Measurements from ENCODE around the gene LHPP.

The LHPP gene

DNA sequence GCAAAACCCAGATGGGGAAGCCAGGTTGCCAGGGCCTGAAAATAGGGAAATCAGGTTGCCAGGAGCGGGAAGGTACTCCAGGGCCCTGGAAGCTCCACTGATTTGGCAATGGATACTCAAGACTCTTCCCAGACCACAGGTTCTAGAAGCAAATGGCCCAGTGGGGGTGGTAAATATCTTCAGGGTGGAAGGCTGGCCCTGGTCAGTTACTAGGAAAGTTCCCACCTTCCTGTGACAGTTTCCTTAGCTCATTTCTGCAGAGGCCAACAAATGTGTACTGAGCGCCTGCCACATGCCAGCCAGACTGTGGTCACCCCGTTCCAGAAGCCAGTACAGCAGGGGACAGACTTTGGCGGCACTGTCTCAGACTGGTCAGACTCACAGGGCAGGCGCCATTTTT, 168.9 kb downstream of the LHPP start:
- DNase-seq = no peak

- DNase-seq = peak in 1 of 2 donors; percentile 18
These were observed 170.5 kb downstream of the LHPP start for GRCh38 chr10:124632064-124632531.

- no peak for DNase-seq
These were observed 170.9 kb downstream of the LHPP start for GRCh38 chr10:124632566-124632965.

GRCh38 chr10:124636271-124636995, 174.8 kb downstream of the LHPP start:
- no peak for DNase-seq

GRCh38 chr10:124637091-124637700, 175.6 kb downstream of the LHPP start:
- no peak for DNase-seq

DNA sequence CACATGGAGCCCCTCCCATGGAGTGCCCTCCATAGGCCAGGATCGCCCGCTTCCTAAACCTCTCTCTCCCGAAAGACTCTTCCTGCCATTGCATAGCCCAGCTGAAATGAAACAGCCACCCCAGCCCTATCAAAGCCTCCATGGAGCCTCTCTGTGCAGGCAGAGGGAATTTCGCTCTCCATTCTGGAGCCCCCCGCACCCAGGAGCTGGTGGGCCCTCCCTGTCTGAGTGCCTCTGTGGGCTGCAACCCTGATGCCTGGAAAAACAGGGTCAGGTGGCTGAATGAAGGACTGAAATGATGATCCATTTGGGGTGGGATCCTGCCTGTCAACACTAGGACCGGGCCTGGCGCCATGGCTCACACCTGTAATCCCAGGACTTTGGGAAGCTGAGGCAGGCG, 176.1 kb downstream of the LHPP start:
- no peak for DNase-seq

GRCh38 chr10:124639206-124639605, 177.6 kb downstream of the LHPP start:
- DNase-seq = no peak

DNA sequence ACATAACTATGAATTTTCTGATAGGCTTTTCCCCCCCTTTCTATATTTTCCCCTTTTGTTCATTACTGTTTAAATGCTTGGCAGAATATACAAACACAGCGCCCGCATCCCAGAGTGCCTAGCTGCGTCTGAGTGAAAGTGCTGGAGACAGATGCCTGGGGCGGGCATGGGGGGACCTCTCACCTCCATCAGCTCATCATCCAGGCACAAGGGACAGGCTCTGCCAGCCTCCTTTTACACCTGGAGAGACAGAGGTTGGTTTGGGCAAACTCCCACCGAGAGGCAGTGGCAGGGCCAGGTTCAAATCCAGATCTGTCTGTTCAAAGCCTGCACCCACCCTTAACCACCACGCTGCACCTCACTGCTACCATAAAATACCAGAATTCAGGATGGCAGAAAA, 178.0 kb downstream of the LHPP start:
- no peak for DNase-seq

- no peak for DNase-seq
These were observed 178.4 kb downstream of the LHPP start for GRCh38 chr10:124640056-124640455.

DNA sequence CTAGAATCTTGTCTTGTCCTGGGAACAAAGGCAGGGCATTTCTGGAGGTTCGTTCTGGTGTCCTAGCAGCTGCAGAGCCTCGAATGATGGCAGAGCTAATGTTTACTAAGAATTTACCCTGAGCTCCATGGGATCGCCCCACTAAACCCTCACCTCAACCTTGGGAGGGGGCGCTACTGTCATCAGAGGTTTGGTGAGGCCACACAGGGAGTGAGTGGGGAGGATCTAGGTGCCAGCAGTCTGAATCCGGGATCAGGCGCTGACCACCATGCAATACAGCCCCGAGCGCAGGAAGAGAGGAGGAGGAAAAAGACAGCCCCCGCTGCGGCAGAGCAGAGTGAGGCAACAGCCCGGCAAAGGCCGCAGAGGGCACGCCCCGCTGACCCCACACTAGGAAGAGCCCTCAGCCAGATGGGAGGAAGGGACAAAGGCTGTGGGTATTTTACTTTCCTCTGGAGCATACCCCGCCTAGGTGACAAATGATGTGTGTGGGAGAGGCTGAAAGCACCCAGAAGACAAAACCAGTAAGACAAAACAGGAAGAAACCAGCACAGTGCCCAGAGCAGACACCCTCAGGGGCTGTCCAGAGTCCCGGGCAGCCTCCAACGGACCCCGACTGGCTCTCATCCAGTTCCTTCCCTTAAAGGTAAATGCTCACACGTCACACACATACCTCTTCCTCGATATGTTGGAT, 179.1 kb downstream of the LHPP start:
- peak; percentile 80 to 95 for DNase-seq

- DNase-seq = peak; percentile 72 to 78
These were observed 179.9 kb downstream of the LHPP start for GRCh38 chr10:124641282-124642087.

DNA sequence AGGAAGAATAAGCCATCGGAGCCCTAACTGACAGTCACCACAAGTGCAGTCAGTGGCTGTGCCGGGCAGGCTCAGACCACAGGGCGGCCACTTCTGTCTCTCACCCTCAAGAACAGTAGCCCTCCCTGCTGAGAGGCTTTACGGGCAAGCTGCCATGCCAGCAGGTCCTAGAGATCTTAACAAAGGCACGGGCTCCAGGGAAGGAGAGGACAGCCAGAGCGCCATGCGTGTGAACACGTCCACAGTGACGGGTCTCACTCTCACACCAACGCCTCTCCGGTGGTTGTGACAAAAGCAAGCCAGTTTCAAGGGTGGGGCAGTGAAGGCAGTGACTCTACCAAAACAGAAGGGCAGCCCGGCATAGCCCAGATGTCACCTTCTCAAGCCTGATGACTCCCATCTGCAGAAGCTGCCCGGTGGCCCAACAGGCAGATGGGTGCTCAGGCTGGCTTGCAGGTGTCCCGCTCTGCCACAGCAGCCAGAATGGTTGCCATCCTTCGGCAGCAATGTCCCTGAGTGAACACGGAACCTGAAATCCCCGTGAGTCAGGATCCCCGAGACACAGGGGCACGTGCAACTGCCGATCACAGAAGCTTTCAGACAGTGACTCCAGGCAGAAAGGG, 180.6 kb downstream of the LHPP start:
- no peak for DNase-seq

- no peak for DNase-seq
These were observed 181.8 kb downstream of the LHPP start for GRCh38 chr10:124643330-124644009.

- no peak for DNase-seq
These were observed 182.6 kb downstream of the LHPP start for GRCh38 chr10:124644236-124644635.

GRCh38 chr10:124644771-124645415, 183.3 kb downstream of the LHPP start:
- DNase-seq = no peak

DNA sequence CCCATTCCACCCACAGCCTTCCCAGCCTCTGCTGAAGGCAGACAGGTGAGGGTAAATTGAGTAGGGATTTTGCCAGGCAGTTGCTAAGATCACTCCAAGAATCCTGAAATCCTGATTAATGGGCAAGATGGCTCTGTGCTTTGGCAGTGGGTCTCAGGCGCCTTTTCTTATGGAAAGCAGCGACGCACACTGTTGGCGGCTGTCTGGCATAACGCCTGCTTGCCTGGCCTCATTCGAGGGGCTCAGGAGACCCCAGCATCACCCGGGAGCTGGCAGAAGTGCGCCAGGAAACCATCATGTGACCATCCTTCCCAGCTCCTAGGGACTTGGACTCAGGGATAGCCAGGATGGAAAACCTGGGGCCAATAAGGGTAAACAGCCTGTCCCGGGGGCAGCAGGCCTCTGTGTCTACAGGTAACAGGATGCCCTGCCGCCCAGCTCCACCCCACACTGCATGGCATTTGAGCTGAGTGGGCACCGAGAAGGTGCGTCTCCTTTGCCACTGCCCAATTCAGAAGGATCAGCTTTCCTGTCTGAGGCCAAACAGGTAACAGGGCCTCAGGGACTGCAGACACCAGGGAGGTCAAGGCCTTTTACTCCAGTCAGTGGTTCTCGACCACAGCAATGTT, 184.0 kb downstream of the LHPP start:
- no peak for DNase-seq

- peak; percentile 73 to 83 for DNase-seq
These were observed 185.1 kb downstream of the LHPP start for GRCh38 chr10:124646483-124647352.

DNA sequence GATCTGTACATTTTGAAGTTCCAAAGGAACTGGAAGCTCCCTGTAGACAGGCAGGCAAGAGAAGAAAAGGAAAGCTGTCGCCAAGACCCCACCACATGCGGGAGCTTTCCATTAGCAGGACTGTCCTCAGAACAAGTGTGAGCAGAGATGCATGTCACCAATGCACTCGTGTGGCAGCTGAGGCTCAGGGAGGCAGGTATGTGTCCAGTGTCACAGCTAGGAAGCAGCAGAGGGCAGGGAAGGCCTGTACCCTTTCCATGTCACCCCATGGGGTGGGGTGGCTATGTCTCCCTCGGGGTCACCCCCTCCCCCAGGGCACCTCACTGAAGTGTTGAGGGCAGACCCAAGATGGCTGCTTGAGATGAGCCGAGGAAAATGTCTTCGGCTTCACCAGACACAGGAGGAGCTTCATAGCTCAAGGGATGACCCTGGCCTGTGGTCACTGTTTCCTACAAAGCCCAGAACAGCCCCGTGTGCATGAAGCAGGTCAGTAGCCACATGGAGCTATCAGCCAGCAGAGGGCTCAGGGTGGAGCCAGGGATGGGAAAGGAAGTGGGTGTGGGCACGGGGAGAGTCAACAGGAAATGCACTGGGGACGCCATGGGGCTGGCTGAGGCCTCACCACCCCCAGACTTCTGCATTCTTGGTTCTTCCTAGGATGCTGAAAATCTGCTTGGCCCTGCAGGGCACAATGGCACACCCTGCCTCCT, 186.0 kb downstream of the LHPP start:
- peak; percentile 87 to 92 for DNase-seq

DNA sequence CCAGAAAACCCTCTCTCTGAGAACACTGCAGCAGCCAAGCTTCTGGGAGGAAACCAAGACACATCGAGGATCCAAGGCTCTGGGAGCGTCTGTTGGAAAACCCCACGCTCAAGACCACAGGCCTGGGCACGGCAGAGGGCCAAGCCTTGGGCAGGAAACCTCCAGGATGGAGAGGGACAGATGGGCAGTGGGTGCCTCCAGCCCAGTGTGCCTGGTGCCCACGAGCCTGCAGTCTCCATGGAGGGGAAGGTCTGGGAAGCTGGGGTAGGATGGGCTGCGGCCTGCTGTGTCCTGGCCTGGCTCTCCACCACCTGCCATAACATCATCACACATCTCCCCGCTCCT, 186.5 kb downstream of the LHPP start:
- DNase-seq = no peak

All from inflammatory macrophage treated with lipopolysaccharide for 1 hour (primary cell).